Loucy (cell line): ENCODE results near the gene MAST4.

Source experiments
- CTCF ChIP-seq: fragments of 200-600 bp; sonication (generic); conservative IDR thresholded peaks from 2 replicates; pipeline ENCODE4 v1.5.1; 2014; ENCODE audit warnings: mild to moderate bottlenecking, antibody characterized with exemption, low read length
- EZH2phosphoT487 ChIP-seq: fragments of 200-600 bp; IDR thresholded peaks from 2 replicates; pipeline ENCODE4 v1.6.1; 2018; ENCODE audit warnings: antibody characterized with exemption, mild to moderate bottlenecking, moderate library complexity, borderline replicate concordance

- no peak for TF ChIP-seq CTCF
- no peak for TF ChIP-seq EZH2phosphoT487
Observed at GRCh38 chr5:66720780-66721179, 124.6 kb downstream of the MAST4 start.
